ENCODE results near the gene FAM9C.

The FAM9C gene

GRCh38 chrX:12991575-12991974 is 52.8 kb downstream of the FAM9C start:
- ChIA-PET CTCF (no interaction called here), POLR2A (no interaction called here)
- no peak for DNase-seq (ENCODE audit: extremely low spot score)
- no peak for TF ChIP-seq CTCF (IDR thresholded peaks at IDR 0.05; ENCODE audit: control extremely low read depth, extremely low read depth, low read depth, missing control alignments)

GRCh38 chrX:12989461-12989860 is 55.0 kb downstream of the FAM9C start:
- no peak for TF ChIP-seq CTCF (IDR thresholded peaks at IDR 0.05; ENCODE audit: control extremely low read depth, extremely low read depth, low read depth, missing control alignments)
- DNase-seq (ENCODE audit: extremely low spot score): no peak
- POLR2A ChIA-PET: no interaction called here
- CTCF ChIA-PET: no interaction called here

DNA sequence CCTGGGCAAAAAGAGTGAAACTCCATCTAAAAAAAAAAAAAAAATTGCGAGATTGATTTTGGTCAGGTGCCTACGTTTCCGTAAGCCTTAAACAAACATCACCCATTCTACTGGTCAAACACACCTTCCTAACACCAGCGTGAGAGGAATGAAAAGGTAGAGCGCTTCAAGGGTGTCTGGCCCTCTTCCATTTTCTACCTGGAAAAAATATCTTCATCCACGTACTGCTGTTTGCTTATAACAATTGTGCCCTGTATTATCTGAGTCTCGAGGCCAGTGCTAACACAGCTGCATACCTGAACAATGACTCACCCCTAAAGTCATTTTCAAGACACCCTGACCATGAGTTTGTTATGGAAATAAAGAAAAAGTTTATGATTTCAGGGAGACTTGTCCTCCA is 55.6 kb downstream of the FAM9C start:
- ChIA-PET CTCF (no interaction called here), POLR2A (no interaction called here)
- no peak for TF ChIP-seq CTCF (IDR thresholded peaks at IDR 0.05; ENCODE audit: control extremely low read depth, extremely low read depth, low read depth, missing control alignments)
- no peak for DNase-seq (ENCODE audit: extremely low spot score)

- no peak for DNase-seq (ENCODE audit: extremely low spot score)
- CTCF ChIA-PET: no interaction called here
- no peak for TF ChIP-seq CTCF (IDR thresholded peaks at IDR 0.05; ENCODE audit: control extremely low read depth, extremely low read depth, low read depth, missing control alignments)
- POLR2A ChIA-PET: no interaction called here
Measured at GRCh38 chrX:12987900-12988594, 56.4 kb downstream of the FAM9C start.

DNA sequence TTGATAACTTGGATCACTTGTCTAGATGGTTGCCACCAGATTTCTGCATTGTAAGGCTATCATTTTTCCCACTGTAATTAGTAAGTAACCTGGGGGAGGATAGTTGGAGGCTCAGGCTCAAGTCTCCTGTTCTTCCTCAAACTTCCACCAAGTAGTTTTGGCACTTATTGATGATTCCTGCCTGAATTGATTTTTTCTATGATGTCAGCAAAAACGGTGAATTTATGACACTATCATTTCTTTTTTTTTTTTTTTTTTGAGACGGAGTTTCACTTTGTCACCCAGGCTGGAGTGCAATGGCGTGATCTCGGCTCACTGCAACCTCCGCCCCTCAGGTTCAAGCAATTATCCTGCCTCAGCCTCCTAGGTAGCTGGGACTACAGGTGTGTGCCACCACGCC is 57.1 kb downstream of the FAM9C start:
- DNase-seq (ENCODE audit: extremely low spot score): no peak
- no peak for TF ChIP-seq CTCF (IDR thresholded peaks at IDR 0.05; ENCODE audit: control extremely low read depth, extremely low read depth, low read depth, missing control alignments)
- ChIA-PET POLR2A (no interaction called here), CTCF (interaction anchor here (3.4 kb wide), 1 partner anchor 11 kb away, joined by 18 read pairs; no protein-coding TSS in a partner anchor)

- TF ChIP-seq CTCF (IDR thresholded peaks at IDR 0.05; ENCODE audit: control extremely low read depth, extremely low read depth, low read depth, missing control alignments): no peak
- ChIA-PET CTCF (interaction anchor here (1.0 to 3.4 kb wide), 3 partner anchors 11 to 40 kb away, joined by 3 to 18 read pairs (median 8); no protein-coding TSS in a partner anchor), POLR2A (no interaction called here)
- no peak for DNase-seq (ENCODE audit: extremely low spot score)
Measured at GRCh38 chrX:12986886-12987285, 57.5 kb downstream of the FAM9C start.

Measured in GM10248 (cell line).